ENCODE data around the gene CDYL2.

CDYL2 gene

GRCh38 chr16:80776856-80777255, 27.5 kb downstream of the CDYL2 start:
- Histone ChIP-seq H3K4me3 (ENCODE audit: low read length) (no peak overlapping the region), H3K27ac (ENCODE audit: low read length) (no peak overlapping the region), H3K9ac (ENCODE audit: low read length) (no peak overlapping the region), H3K27me3 (ENCODE audit: low read depth, low read length) (no peaks in the 10 kb centered on the region), H4K20me1 (ENCODE audit: insufficient read depth, low read length) (no peaks in the 10 kb centered on the region), H3K79me2 (ENCODE audit: low read length) (no peaks in the 10 kb centered on the region), H2AFZ (ENCODE audit: low read depth, low read length) (no peak overlapping the region), H3K4me2 (ENCODE audit: low read length) (no peak overlapping the region), H3K4me1 (ENCODE audit: low read length) (no peaks in the 10 kb centered on the region), H3K36me3 (replicated peaks; ENCODE audit: low read depth, low read length) (no peaks in the 10 kb centered on the region), H3K9me3 (ENCODE audit: insufficient read depth, low read length) (no peaks in the 10 kb centered on the region)
- TF ChIP-seq EZH2phosphoT487 (IDR thresholded peaks at IDR 0.05; ENCODE audit: low read depth), result no peak
- no peak for TF ChIP-seq CTCF (IDR thresholded peaks at IDR 0.05; ENCODE audit: low read depth, low read length)

GRCh38 chr16:80775450-80775849, 28.9 kb downstream of the CDYL2 start:
- H3K9me3 ChIP-seq (ENCODE audit: insufficient read depth, low read length), result no peaks in the 10 kb centered on the region
- H3K79me2 ChIP-seq (ENCODE audit: low read length), result no peaks in the 10 kb centered on the region
- TF ChIP-seq EZH2phosphoT487 (IDR thresholded peaks at IDR 0.05; ENCODE audit: low read depth), result no peak
- TF ChIP-seq CTCF (IDR thresholded peaks at IDR 0.05; ENCODE audit: low read depth, low read length), result no peak

GRCh38 chr16:80766798-80767197, 37.6 kb downstream of the CDYL2 start:
- Histone ChIP-seq H3K4me3 (ENCODE audit: low read length) (no peak overlapping the region), H3K9ac (ENCODE audit: low read length) (no peak overlapping the region), H3K9me3 (ENCODE audit: insufficient read depth, low read length) (no peaks in the 10 kb centered on the region), H3K27ac (ENCODE audit: low read length) (no peak overlapping the region), H3K4me1 (ENCODE audit: low read length) (no peaks in the 10 kb centered on the region), H4K20me1 (ENCODE audit: insufficient read depth, low read length) (no peaks in the 10 kb centered on the region), H2AFZ (ENCODE audit: low read depth, low read length) (no peak overlapping the region), H3K4me2 (ENCODE audit: low read length) (no peak overlapping the region), H3K36me3 (replicated peaks; ENCODE audit: low read depth, low read length) (no peaks in the 10 kb centered on the region), H3K79me2 (ENCODE audit: low read length) (no peaks in the 10 kb centered on the region), H3K27me3 (ENCODE audit: low read depth, low read length) (no peaks in the 10 kb centered on the region)
- TF ChIP-seq EZH2phosphoT487 (IDR thresholded peaks at IDR 0.05; ENCODE audit: low read depth) (no peak), CTCF (IDR thresholded peaks at IDR 0.05; ENCODE audit: low read depth, low read length) (no peak)

More at GRCh38 chr16:80775450-80775849, 28.9 kb downstream of the CDYL2 start:
- H4K20me1 ChIP-seq (ENCODE audit: insufficient read depth, low read length), result no peaks in the 10 kb centered on the region
- H2AFZ ChIP-seq (ENCODE audit: low read depth, low read length), result no peak overlapping the region
- H3K27me3 ChIP-seq (ENCODE audit: low read depth, low read length), result no peaks in the 10 kb centered on the region
- H3K4me3 ChIP-seq (ENCODE audit: low read length), result no peak overlapping the region
- no peaks in the 10 kb centered on the region for H3K36me3 ChIP-seq (replicated peaks; ENCODE audit: low read depth, low read length)
- no peak overlapping the region for H3K9ac ChIP-seq (ENCODE audit: low read length)
- no peak overlapping the region for H3K27ac ChIP-seq (ENCODE audit: low read length)
- H3K4me2 ChIP-seq (ENCODE audit: low read length), result no peak overlapping the region
- H3K4me1 ChIP-seq (ENCODE audit: low read length), result no peaks in the 10 kb centered on the region

- H4K20me1 ChIP-seq (ENCODE audit: insufficient read depth, low read length), result no peaks in the 10 kb centered on the region; the same call in 1 of the 2 replicates
- TF ChIP-seq CTCF (IDR thresholded peaks at IDR 0.05; ENCODE audit: low read depth, low read length) (no peak), EZH2phosphoT487 (IDR thresholded peaks at IDR 0.05; ENCODE audit: low read depth) (no peak)
- H3K9ac ChIP-seq (ENCODE audit: low read length), result no peak overlapping the region
- no peaks in the 10 kb centered on the region for H3K9me3 ChIP-seq (ENCODE audit: insufficient read depth, low read length)
- H3K4me2 ChIP-seq (ENCODE audit: low read length), result no peak overlapping the region
- H3K4me1 ChIP-seq (ENCODE audit: low read length), result no peaks in the 10 kb centered on the region
- no peaks in the 10 kb centered on the region for H3K27me3 ChIP-seq (ENCODE audit: low read depth, low read length)
- H2AFZ ChIP-seq (ENCODE audit: low read depth, low read length), result no peak overlapping the region
- no peak overlapping the region for H3K27ac ChIP-seq (ENCODE audit: low read length)
- H3K79me2 ChIP-seq (ENCODE audit: low read length), result no peaks in the 10 kb centered on the region
- H3K4me3 ChIP-seq (ENCODE audit: low read length), result no peak overlapping the region
- H3K36me3 ChIP-seq (replicated peaks; ENCODE audit: low read depth, low read length), result no peaks in the 10 kb centered on the region
Measured at GRCh38 chr16:80759419-80760162, 44.8 kb downstream of the CDYL2 start.
